ENCODE measurements around the gene TTLL8. TPM values are rescaled to one million over a fixed set of nuclear protein-coding genes. Genes with fewer than 3 reads are reported as not detected.

Gene TTLL8
- total RNA-seq, 1 donor from 2014 or later = not detected

- no peak for DNase-seq
- TF ChIP-seq CTCF (IDR thresholded peaks at IDR 0.05; ENCODE audit: partially characterized antibody, unreplicated experiment) = no peak
- no peaks in the 10 kb centered on the region for H3K9me3 Mint-ChIP-seq (ENCODE audit: unreplicated experiment)
- no peaks in the 10 kb centered on the region for H3K36me3 Mint-ChIP-seq (ENCODE audit: unreplicated experiment)
- no peak overlapping the region for H3K4me3 Mint-ChIP-seq (ENCODE audit: unreplicated experiment)
- no peak overlapping the region for H3K27ac Mint-ChIP-seq (ENCODE audit: unreplicated experiment)
- H3K4me1 Mint-ChIP-seq (ENCODE audit: low read depth, unreplicated experiment) = peaks cover 3% of the 10 kb centered on the region
- H3K27me3 Mint-ChIP-seq (ENCODE audit: unreplicated experiment) = peaks cover 4% of the 10 kb centered on the region
Observed at GRCh38 chr22:50063589-50064393, 5.7 kb upstream of the TTLL8 start.

- H3K27ac Mint-ChIP-seq (ENCODE audit: unreplicated experiment) = no peak overlapping the region
- no peak overlapping the region for H3K4me3 Mint-ChIP-seq (ENCODE audit: unreplicated experiment)
- H3K9me3 Mint-ChIP-seq (ENCODE audit: unreplicated experiment) = no peaks in the 10 kb centered on the region
- peaks cover 4% of the 10 kb centered on the region for H3K27me3 Mint-ChIP-seq (ENCODE audit: unreplicated experiment)
- H3K4me1 Mint-ChIP-seq (ENCODE audit: low read depth, unreplicated experiment) = peaks cover 3% of the 10 kb centered on the region
- no peak for TF ChIP-seq CTCF (IDR thresholded peaks at IDR 0.05; ENCODE audit: partially characterized antibody, unreplicated experiment)
- DNase-seq = no peak
- H3K36me3 Mint-ChIP-seq (ENCODE audit: unreplicated experiment) = no peaks in the 10 kb centered on the region
Observed at GRCh38 chr22:50062509-50063135, 4.5 kb upstream of the TTLL8 start.

- Mint-ChIP-seq H3K4me3 (ENCODE audit: unreplicated experiment) (no peak overlapping the region), H3K27ac (ENCODE audit: unreplicated experiment) (no peak overlapping the region), H3K4me1 (ENCODE audit: low read depth, unreplicated experiment) (peaks cover 3% of the 10 kb centered on the region), H3K27me3 (ENCODE audit: unreplicated experiment) (peaks cover 4% of the 10 kb centered on the region), H3K36me3 (ENCODE audit: unreplicated experiment) (no peaks in the 10 kb centered on the region), H3K9me3 (ENCODE audit: unreplicated experiment) (no peaks in the 10 kb centered on the region)
- TF ChIP-seq CTCF (IDR thresholded peaks at IDR 0.05; ENCODE audit: partially characterized antibody, unreplicated experiment) = no peak
- DNase-seq = no peak
Observed at GRCh38 chr22:50061824-50062355, 3.8 kb upstream of the TTLL8 start.

- DNase-seq = no peak
- H3K27ac Mint-ChIP-seq (ENCODE audit: unreplicated experiment) = no peak overlapping the region
- TF ChIP-seq CTCF (IDR thresholded peaks at IDR 0.05; ENCODE audit: partially characterized antibody, unreplicated experiment) = no peak
- peaks cover 4% of the 10 kb centered on the region for H3K27me3 Mint-ChIP-seq (ENCODE audit: unreplicated experiment)
- H3K36me3 Mint-ChIP-seq (ENCODE audit: unreplicated experiment) = no peaks in the 10 kb centered on the region
- H3K9me3 Mint-ChIP-seq (ENCODE audit: unreplicated experiment) = no peaks in the 10 kb centered on the region
- no peak overlapping the region for H3K4me3 Mint-ChIP-seq (ENCODE audit: unreplicated experiment)
- H3K4me1 Mint-ChIP-seq (ENCODE audit: low read depth, unreplicated experiment) = peaks cover 3% of the 10 kb centered on the region
Observed at GRCh38 chr22:50061141-50061823, 3.2 kb upstream of the TTLL8 start.

All from glutamatergic neuron (in vitro differentiated cells).